ENCODE data around the gene SALL4.

Gene SALL4

DNA sequence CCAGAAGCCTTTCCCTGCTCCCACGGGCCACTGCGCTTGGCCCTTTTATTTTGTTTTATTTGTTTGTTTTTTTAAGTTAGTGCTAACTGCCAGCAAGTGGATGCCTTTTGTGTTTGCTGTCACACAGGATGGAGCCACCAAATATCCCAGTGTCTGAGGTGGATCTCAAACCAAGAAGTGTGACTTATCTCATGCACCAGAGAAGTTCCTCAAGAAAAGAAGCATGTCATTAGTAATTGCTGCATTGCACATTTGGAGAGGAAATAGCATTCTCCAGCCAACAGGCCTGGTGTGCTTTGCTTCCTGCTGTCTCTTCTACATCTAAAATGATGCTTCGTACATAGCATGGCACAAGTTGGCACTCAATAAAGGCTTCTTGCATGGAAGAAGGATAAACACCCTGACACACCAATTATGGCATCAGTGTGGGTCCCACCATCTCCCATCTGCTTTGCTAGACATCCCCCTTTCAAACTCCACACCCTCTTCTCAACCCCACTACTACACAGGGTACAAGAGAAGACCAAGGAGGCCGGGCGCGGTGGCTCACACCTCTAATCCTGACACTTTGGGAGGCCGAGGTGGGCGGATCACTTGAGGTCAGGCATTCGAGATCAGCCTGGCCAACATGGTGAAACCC, 32.2 kb downstream of the SALL4 start:
- H3K79me2 ChIP-seq (ENCODE audit: low read length): no peaks in the 10 kb centered on the region
- peaks cover 3% of the 10 kb centered on the region; the same call in 1 of the 2 replicates for H3K27me3 ChIP-seq (ENCODE audit: low read depth, low read length)
- H3K9ac ChIP-seq (ENCODE audit: low read length): no peak overlapping the region
- H3K4me1 ChIP-seq (ENCODE audit: low read length): peaks cover 7% of the 10 kb centered on the region
- no peak overlapping the region for H2AFZ ChIP-seq (ENCODE audit: low read depth, low read length)
- no peaks in the 10 kb centered on the region for H3K36me3 ChIP-seq (replicated peaks; ENCODE audit: low read depth, low read length)
- no peak overlapping the region for H3K4me2 ChIP-seq (ENCODE audit: low read length)
- no peak overlapping the region for H3K27ac ChIP-seq (ENCODE audit: low read length)
- H3K4me3 ChIP-seq (ENCODE audit: low read length): no peak overlapping the region
- no peak for TF ChIP-seq EZH2phosphoT487 (IDR thresholded peaks at IDR 0.05; ENCODE audit: low read depth)
- TF ChIP-seq, protein P1, sequence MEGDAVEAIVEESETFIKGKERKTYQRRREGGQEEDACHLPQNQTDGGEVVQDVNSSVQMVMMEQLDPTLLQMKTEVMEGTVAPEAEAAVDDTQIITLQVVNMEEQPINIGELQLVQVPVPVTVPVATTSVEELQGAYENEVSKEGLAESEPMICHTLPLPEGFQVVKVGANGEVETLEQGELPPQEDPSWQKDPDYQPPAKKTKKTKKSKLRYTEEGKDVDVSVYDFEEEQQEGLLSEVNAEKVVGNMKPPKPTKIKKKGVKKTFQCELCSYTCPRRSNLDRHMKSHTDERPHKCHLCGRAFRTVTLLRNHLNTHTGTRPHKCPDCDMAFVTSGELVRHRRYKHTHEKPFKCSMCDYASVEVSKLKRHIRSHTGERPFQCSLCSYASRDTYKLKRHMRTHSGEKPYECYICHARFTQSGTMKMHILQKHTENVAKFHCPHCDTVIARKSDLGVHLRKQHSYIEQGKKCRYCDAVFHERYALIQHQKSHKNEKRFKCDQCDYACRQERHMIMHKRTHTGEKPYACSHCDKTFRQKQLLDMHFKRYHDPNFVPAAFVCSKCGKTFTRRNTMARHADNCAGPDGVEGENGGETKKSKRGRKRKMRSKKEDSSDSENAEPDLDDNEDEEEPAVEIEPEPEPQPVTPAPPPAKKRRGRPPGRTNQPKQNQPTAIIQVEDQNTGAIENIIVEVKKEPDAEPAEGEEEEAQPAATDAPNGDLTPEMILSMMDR (IDR thresholded peaks at IDR 0.05; ENCODE audit: low read depth, low read length): no peak
- no peaks in the 10 kb centered on the region for H4K20me1 ChIP-seq (ENCODE audit: insufficient read depth, low read length)
- H3K9me3 ChIP-seq (ENCODE audit: insufficient read depth, low read length): no peaks in the 10 kb centered on the region

DNA sequence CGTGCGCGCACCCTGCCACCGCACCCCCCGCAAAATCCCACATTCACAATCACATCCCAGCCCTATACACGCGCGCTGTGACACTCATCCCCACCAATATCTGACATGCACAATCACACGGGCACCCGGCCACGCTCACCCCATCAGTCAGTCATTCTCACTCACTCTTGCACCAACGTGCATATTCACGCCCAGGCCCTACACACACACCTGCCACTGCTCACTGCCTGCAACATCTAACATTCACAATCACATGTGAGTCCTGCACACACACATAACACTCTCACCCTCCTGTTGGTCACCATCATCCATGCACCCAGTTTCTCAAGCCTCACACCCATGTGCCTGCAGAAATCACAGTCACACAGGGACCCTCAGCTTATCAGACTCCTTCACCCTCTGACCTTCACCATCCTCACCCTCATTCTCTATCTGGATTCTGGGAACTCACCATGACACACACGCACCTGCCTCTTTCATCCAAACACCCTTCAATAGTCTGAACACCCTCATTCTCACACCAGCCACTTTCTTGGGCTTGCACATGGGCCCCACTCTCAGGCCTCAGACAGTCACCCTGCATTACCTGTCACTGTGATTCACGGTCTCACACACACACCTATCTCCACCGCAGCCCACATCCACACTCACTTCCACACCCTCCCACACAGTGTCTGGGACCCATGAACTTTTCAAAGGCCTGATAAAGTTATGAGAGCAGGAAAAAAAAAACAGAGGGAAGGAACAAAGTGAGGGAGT, 33.4 kb downstream of the SALL4 start:
- no peaks in the 10 kb centered on the region for H3K36me3 ChIP-seq (replicated peaks; ENCODE audit: low read depth, low read length)
- no peaks in the 10 kb centered on the region for H4K20me1 ChIP-seq (ENCODE audit: insufficient read depth, low read length)
- no peak overlapping the region for H3K4me2 ChIP-seq (ENCODE audit: low read length)
- no peak overlapping the region for H2AFZ ChIP-seq (ENCODE audit: low read depth, low read length)
- H3K4me3 ChIP-seq (ENCODE audit: low read length): no peak overlapping the region
- no peaks in the 10 kb centered on the region for H3K79me2 ChIP-seq (ENCODE audit: low read length)
- no peak for TF ChIP-seq EZH2phosphoT487 (IDR thresholded peaks at IDR 0.05; ENCODE audit: low read depth)
- TF ChIP-seq, protein P1 (IDR thresholded peaks at IDR 0.05; ENCODE audit: low read depth, low read length): no peak
- H3K27ac ChIP-seq (ENCODE audit: low read length): no peak overlapping the region
- no peaks in the 10 kb centered on the region for H3K9me3 ChIP-seq (ENCODE audit: insufficient read depth, low read length)
- no peak overlapping the region for H3K9ac ChIP-seq (ENCODE audit: low read length)
- peaks cover 12% of the 10 kb centered on the region for H3K27me3 ChIP-seq (ENCODE audit: low read depth, low read length)
- H3K4me1 ChIP-seq (ENCODE audit: low read length): peaks cover 7% of the 10 kb centered on the region

DNA sequence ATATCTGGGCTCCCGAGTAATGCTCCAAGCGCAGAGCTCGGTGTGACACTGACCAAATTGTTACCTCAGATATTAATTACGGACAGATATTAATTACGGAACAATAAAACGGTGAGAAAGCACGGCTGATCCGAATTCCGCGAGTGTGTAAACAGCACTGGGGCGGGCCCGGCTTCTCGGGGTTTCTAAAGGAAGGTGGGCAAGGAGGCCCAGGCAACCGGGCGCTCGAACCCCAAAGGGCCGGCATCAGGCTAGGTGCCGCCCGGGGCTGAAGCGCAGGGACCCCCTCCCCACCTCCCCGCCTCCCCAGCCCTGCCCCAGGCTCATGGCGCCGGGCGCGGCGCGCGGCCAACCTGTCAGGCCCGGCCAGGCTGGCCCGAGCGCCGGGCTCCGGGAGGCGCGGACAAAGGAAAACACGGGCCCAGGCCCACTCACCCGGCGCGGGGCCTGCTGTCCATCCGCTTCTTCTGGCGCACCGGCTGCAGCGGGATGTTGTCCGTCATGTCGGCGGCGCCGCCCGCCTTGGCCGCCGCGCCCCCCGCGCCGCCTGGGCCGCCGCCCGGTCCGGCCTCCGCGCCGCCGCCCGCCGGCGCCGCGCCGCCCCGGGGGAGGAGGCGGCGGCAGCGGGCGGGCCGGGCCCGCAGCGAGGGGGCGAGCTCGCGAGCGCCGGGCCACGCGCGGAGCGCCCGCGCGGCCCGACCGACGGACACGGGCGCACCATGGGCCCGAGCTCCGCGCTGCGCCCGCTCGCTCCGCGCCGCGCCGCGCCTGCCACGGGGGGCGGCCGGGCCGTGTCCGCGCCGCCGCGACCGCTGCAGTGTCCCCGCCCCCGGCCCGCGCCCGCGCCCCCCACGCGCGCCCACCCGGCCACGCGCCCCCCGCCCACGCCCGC, 34.2 kb downstream of the SALL4 start, which contains the start of gene ATP9A:
TSS of gene ATP9A (minus strand) at position 524 of the 892 bp plus-strand sequence. CDS start at position 503, 21 bp downstream.
- Histone ChIP-seq H3K36me3 (replicated peaks; ENCODE audit: low read depth, low read length) (no peaks in the 10 kb centered on the region), H3K4me2 (ENCODE audit: low read length) (peak within 1 kb of the TSS; percentile 67), H3K4me1 (ENCODE audit: low read length) (peaks cover 7% of the 10 kb centered on the region), H3K27me3 (ENCODE audit: low read depth, low read length) (peaks cover 13% of the 10 kb centered on the region), H3K9me3 (ENCODE audit: insufficient read depth, low read length) (no peaks in the 10 kb centered on the region), H3K27ac (ENCODE audit: low read length) (no peak within 1 kb of the TSS), H3K9ac (ENCODE audit: low read length) (no peak within 1 kb of the TSS), H3K4me3 (ENCODE audit: low read length) (peak within 1 kb of the TSS; percentile 76; the same call in 1 of the 2 replicates), H3K79me2 (ENCODE audit: low read length) (no peaks in the 10 kb centered on the region), H2AFZ (ENCODE audit: low read depth, low read length) (peak within 1 kb of the TSS; percentile 19; the same call in 1 of the 2 replicates), H4K20me1 (ENCODE audit: insufficient read depth, low read length) (no peaks in the 10 kb centered on the region)
- TF ChIP-seq, protein P1 (IDR thresholded peaks at IDR 0.05; ENCODE audit: low read depth, low read length): no peak

Measured in OCI-LY3 (cell line).